Activated T-helper 17 cell treated with anti-CD3 and anti-CD28 coated beads, Interleukin-2, amount 50 U/mL, for 72 hours (primary cell): ENCODE measurements around the gene CPEB3. TPM values are rescaled to one million over a fixed set of nuclear protein-coding genes. Genes with fewer than 3 reads are reported as not detected.
"Not testable (repeated sequence)": the region's sequence is repeated elsewhere in the genome, so short reads cannot be mapped to it uniquely, and the experiment has no call there.

Experiments
- ATAC-seq: fragments of 150-1000 bp; cut with Tn5 transposase; replicated peaks from 2 replicates; pipeline ENCODE4 v1.10.0; 2021; ENCODE audit warnings: mild to moderate bottlenecking, moderate library complexity
- H3K27ac Mint-ChIP-seq: one replicate; pipeline ENCODE4 v1.8.0; 2022; ENCODE audit warnings: mixed read lengths
- H3K27me3 Mint-ChIP-seq: one replicate; pipeline ENCODE4 v1.8.0; 2022; ENCODE audit warnings: mixed read lengths
- H3K36me3 Mint-ChIP-seq: one replicate; pipeline ENCODE4 v1.8.0; 2022; ENCODE audit warnings: low read depth, mild to moderate bottlenecking, mixed read lengths
- H3K4me1 Mint-ChIP-seq: one replicate; pipeline ENCODE4 v1.8.0; 2022; ENCODE audit warnings: mixed read lengths
- H3K4me3 Mint-ChIP-seq: one replicate; pipeline ENCODE4 v1.8.0; 2022; ENCODE audit warnings: mild to moderate bottlenecking, mixed read lengths
- H3K9me3 Mint-ChIP-seq: one replicate; pipeline ENCODE4 v1.8.0; 2022; ENCODE audit warnings: mixed read lengths
- total RNA-seq, 2 donors: library from RNA; stranded (reverse); gene quantifications; one replicate each; pipeline ENCODE4 v1.2.3, GENCODE V29; 2022

CPEB3 gene
- total RNA-seq, 2 donors from 2014 or later: 2.1 to 2.9 TPM

DNA sequence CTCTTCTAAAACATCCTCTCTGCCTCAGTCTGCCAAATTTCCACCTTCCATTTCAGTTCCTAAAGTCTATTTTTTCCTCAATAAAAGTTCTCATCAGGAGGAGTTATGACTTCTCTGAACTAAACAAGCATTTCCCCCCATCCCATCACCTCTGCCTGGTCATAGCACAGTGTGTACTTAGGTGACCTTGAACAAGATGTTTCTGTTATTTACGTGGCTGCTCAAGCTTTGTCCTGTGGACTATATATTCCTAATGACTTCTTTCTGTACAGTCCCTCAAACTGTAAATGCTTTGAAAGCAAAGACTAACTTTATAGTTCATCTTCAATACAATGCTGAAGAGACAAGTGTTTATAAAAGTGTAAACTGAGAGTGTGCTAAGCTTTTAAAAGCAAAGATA lies 166.9 kb downstream of the CPEB3 start:
- Mint-ChIP-seq H3K27me3 (no peaks in the 10 kb centered on the region), H3K4me3 (no peak overlapping the region), H3K36me3 (no peaks in the 10 kb centered on the region), H3K9me3 (no peaks in the 10 kb centered on the region), H3K4me1 (peaks cover 5% of the 10 kb centered on the region), H3K27ac (no peak overlapping the region)
- no peak for ATAC-seq

DNA sequence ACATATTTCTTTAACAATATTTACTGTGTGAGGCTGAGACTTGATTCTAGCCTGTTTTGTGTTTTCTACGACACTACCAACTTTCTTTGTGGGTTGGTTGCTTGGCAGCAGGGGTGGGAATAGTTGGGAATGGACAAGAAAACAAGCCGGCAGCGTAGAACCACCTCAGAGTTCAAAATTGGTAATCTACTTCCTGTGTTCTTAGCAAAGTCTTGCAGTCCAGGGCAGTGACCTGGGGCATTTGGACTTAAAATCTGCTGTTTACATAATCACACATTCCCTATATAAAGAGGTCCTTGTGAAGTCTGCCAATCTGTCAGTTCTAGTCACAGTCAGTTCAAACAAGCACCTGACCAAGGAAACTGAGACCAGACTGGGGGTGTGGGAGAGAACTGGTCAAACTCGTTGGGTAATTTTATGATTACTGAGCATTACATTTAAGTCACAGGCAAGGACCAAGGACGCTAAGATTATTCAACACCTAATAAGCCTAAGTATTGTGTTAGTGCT lies 167.9 kb downstream of the CPEB3 start:
- Mint-ChIP-seq H3K36me3 (no peaks in the 10 kb centered on the region), H3K4me1 (peaks cover 5% of the 10 kb centered on the region), H3K9me3 (no peaks in the 10 kb centered on the region), H3K4me3 (no peak overlapping the region), H3K27ac (no peak overlapping the region), H3K27me3 (no peaks in the 10 kb centered on the region)
- no peak for ATAC-seq

DNA sequence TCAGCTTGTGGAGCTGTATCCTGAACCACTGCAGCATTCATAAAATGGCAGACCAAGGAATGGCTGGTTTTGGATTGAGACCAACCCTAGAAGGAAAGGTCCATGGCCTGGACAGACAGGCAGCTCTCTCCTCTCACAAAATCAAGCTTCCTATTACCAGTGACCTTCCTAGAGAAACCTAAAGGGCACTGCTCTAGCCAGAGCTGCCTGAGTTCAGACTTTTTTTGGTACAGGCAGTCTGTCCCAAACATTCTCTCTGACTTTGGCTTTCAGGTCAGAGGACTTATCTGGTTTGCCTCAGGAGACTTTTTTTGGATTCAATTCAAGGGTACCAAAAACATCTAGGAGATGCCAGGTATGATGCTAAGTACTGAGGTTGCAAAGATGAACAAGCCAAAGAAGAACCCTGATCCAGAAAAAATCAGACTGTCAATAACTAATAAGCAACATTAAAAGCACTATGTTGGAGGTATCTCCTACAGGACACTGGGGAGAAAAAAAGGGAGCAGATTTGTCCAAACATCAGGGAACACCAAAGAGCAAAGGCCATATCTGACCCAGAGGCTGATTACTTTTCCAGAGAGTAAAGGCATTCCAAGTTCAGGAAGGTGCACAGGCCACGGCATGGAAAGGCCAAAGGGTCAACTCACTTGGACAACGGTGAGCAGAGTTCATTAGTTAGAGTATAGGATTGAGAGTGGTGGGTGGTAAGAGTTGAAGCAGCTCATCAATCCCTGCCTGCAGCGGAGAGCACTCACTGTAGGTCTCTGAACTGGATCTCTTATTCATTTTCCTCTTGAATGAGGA lies 169.0 kb downstream of the CPEB3 start:
- no peak overlapping the region for H3K27ac Mint-ChIP-seq
- H3K4me3 Mint-ChIP-seq: no peak overlapping the region
- H3K27me3 Mint-ChIP-seq: no peaks in the 10 kb centered on the region
- no peaks in the 10 kb centered on the region for H3K36me3 Mint-ChIP-seq
- peaks cover 5% of the 10 kb centered on the region for H3K4me1 Mint-ChIP-seq
- H3K9me3 Mint-ChIP-seq: no peaks in the 10 kb centered on the region
- no peak for ATAC-seq

DNA sequence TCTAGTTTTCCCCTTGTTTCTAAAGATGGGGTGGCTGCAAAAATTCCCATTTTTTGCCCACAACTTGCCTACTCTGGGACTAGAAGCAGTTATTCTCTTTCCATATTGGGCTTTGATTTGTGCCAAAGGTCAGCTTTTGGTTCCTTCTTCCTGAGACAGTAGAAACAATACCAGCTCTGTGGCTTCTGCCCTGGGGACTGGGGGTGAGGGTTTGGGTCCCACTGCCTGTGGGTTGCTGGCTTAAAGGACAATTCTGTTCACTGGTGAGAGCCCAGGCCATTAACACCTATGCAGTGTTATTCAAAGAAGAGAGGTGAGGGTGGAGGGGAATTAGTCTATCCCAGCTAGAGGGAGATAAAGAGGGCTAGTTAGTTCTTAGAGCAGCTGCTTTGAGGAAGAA lies 171.5 kb downstream of the CPEB3 start:
- Mint-ChIP-seq H3K4me1 (peaks cover 5% of the 10 kb centered on the region), H3K36me3 (no peaks in the 10 kb centered on the region), H3K27ac (no peak overlapping the region), H3K27me3 (no peaks in the 10 kb centered on the region), H3K4me3 (no peak overlapping the region), H3K9me3 (no peaks in the 10 kb centered on the region)
- ATAC-seq: no peak

DNA sequence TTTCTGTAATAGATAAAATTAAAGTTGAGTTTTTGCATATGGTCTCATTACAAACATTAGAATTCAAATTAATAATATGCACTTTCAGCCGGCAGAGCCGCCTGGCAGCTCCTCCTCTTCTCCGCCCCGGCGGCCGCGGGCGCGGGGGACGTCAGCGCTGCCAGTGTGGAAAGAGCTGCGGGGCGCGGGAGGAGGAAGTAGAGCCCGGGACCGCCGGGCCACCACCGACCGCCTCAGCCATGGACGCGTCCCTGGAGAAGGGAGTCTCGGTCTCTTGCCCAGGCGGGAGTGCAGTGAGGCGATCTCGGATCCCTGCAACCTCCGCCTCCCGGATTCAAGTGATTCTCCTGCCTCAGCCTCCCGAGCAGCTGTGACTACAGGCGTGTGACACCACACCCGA lies 176.0 kb downstream of the CPEB3 start:
- not testable (repeated sequence) for H3K4me1 Mint-ChIP-seq, H3K27me3 Mint-ChIP-seq, ATAC-seq, H3K27ac Mint-ChIP-seq, H3K36me3 Mint-ChIP-seq, H3K4me3 Mint-ChIP-seq, H3K9me3 Mint-ChIP-seq

DNA sequence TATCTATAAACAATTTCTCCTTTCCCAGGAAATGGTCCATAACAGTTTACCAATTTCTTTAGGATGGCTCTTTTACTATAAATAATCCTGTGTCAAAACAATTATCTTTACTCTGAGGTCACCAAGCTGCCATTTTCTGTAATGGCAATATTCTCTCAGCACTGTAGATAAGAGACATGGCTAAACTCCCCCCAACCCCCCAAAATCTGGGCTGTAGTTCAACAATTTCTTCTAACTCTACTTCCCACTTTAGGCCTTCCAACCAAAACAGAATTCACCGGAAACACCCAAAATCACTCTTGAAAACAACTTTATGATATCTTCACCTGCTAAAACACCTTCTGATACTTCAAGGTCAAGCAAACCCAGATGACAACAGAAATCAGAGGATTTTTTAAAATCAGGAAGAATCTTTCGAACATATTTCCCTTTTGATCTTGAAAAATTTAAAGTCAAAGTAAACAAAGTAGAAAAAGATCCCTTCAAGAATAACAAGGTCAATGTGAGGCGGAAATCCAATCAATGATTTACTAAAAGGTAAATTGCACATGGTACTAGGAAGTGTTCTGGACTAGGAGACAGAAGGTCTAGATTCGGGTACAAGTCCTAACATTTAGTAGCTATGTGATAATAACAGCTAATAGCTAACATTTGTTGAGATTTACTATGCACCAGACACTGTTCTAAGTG lies 176.8 kb downstream of the CPEB3 start:
- H3K4me1 Mint-ChIP-seq: peaks cover under 1% of the 10 kb centered on the region
- no peaks in the 10 kb centered on the region for H3K36me3 Mint-ChIP-seq
- H3K9me3 Mint-ChIP-seq: no peaks in the 10 kb centered on the region
- no peak for ATAC-seq
- H3K27me3 Mint-ChIP-seq: no peaks in the 10 kb centered on the region
- no peak overlapping the region for H3K27ac Mint-ChIP-seq
- no peak overlapping the region for H3K4me3 Mint-ChIP-seq

DNA sequence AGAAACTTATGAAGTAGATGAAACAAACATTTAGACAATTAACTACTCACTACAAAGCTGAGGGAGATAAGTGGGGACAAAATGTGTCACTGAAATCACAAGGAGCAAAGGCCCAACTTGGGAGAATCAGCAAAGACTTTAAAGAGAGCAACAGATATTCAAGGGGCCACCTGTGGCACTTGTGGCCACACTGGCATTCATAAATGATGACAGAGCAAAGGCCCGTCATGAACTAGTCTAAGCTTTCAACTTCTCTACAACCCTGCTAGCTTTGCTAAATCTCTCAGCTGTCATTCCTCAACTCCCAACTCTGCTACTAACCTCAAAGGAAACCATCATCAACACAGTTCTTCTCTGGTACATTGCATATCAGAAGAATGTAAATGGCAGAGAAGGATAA lies 178.4 kb downstream of the CPEB3 start:
- Mint-ChIP-seq H3K27me3 (no peaks in the 10 kb centered on the region), H3K4me1 (no peaks in the 10 kb centered on the region), H3K4me3 (no peak overlapping the region), H3K27ac (no peak overlapping the region), H3K9me3 (no peaks in the 10 kb centered on the region), H3K36me3 (no peaks in the 10 kb centered on the region)
- no peak for ATAC-seq

DNA sequence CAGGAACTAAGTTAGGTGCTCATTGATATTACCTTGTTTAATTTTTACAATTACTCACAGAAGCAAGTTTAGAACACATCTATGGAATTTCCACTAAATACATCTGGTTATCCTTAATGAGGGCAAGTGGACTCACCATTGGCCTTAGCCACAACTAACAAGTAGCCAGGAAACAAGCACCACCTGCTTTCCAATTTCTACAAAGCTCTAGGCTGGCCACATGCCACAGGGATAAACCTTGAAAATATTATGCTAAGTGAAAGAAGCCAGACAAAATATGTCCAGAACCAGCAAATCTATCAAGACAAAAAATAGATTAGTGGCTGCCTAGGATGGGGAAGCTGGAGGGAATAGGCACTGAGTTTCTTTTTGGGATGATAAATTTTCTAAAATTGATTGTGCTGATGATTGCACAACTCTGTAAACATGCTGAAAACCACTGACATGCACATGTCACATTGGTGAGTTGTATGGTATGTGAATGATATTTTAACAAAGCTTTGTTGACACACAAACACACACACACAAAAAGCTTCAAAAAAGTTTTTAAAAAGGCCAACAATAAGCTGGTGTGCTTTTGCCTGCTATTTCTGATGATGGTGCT lies 179.4 kb downstream of the CPEB3 start:
- H3K9me3 Mint-ChIP-seq: no peaks in the 10 kb centered on the region
- no peak for ATAC-seq
- H3K27me3 Mint-ChIP-seq: no peaks in the 10 kb centered on the region
- no peaks in the 10 kb centered on the region for H3K4me1 Mint-ChIP-seq
- no peak overlapping the region for H3K27ac Mint-ChIP-seq
- H3K4me3 Mint-ChIP-seq: no peak overlapping the region
- no peaks in the 10 kb centered on the region for H3K36me3 Mint-ChIP-seq

DNA sequence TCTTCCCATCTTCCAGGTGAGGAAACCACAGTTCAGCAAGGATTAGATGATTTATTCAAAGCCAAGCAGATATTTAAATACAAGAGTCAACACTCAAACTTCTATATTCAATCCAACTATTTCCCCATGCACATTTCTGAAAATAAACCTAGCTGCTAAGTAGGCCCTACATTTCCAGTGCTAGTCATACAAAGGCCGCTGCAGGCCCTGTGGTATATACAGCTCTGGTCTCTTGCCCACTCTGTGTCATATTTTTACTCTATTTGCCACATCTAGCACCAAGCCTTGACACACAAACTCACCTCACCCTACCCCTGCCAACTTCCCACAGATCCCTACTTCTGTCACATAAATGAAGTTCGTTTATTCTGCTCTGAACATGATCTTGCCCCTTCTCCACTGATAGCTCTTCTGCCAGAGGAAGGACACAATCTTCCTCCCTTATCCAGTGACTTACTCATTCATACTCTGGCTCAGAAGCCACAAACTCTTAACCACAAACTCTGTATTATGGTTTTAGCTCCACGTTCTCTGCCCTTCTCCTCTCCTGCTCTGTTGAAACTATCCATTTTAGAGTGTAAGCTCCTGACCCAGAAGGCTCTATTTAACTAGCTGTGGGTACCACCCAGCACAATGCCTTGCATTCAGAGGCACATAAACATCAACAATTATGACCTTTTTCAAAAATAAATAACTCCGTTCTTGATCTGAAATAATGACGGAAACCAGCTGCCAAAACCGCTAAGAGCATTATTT lies 180.7 kb downstream of the CPEB3 start:
- no peak overlapping the region for H3K4me3 Mint-ChIP-seq
- H3K4me1 Mint-ChIP-seq: no peaks in the 10 kb centered on the region
- no peaks in the 10 kb centered on the region for H3K9me3 Mint-ChIP-seq
- H3K27me3 Mint-ChIP-seq: no peaks in the 10 kb centered on the region
- no peak for ATAC-seq
- H3K27ac Mint-ChIP-seq: no peak overlapping the region
- no peaks in the 10 kb centered on the region for H3K36me3 Mint-ChIP-seq

DNA sequence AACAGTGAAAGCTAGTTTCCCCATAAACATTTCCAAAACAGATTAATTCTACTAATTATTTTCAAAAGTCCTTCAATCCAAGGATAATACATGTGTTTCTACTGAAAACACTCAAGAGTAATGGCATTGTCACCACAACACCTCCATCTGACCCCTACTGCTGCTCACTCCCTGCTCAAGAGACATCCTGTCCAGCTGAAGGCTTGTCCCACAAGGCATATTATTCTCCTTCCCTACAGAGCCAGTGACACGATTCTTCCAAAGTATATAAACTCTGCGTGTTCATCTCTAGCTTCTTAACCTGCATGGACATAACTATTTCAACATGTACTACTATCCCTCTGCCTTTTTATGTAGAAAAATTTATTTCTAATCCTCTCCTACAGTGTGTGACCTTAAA lies 182.1 kb downstream of the CPEB3 start:
- H3K4me3 Mint-ChIP-seq: no peak overlapping the region
- no peaks in the 10 kb centered on the region for H3K27me3 Mint-ChIP-seq
- H3K9me3 Mint-ChIP-seq: no peaks in the 10 kb centered on the region
- no peak for ATAC-seq
- no peak overlapping the region for H3K27ac Mint-ChIP-seq
- no peaks in the 10 kb centered on the region for H3K4me1 Mint-ChIP-seq
- no peaks in the 10 kb centered on the region for H3K36me3 Mint-ChIP-seq

DNA sequence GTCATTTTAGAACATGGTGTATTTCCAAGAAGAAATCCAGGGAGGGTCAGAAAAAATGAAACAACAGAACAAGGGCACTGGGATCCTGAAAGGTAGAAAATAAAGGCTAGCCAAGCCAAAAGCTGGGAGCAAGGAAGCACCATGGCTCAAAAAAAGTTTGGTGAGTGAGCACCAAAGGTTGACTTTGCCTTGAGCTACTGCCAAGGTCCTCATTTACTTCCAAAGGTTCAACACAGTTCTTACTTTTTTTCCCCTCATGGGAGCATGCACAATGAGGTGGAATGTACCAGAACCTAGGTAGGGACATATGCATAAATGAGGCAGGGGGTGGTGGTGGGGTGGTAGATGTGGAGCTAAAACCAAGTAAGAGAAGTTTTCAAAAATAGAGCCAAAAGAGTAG lies 182.8 kb downstream of the CPEB3 start:
- Mint-ChIP-seq H3K9me3 (no peaks in the 10 kb centered on the region), H3K27me3 (no peaks in the 10 kb centered on the region), H3K4me1 (no peaks in the 10 kb centered on the region), H3K27ac (no peak overlapping the region), H3K4me3 (no peak overlapping the region), H3K36me3 (no peaks in the 10 kb centered on the region)
- ATAC-seq: no peak

DNA sequence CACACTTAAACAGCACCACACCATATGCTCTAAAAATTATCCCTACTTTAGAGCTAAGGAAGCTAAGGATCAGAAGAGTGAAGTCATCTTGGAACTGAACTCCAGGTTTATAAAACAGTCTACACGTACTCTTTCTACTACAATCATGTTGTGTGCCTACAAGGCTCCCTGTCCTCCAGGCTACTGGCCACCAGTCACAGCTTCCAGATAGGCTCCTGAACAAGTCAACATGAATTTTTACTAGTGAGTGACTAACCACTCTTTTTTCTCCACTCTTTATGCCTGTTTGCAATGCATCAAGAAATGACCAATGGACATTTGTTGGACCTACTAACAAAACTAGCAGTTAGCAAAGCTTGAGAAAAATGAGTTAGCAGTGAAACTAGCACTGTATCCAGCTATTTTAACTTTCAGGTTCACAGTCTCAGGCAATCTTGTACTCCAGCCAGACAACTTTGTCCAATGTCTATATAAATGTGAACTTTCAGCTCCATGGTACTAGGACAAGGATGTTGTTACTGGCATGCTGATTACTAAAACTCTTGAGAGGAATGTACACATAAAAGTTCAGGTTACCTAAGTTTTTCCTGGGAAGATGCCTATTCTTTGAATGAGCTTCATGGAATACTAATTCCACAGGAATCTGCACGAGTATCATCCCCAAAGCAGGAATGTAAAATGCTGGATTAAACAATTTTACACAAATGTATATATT lies 187.3 kb downstream of the CPEB3 start:
- H3K9me3 Mint-ChIP-seq: no peaks in the 10 kb centered on the region

DNA sequence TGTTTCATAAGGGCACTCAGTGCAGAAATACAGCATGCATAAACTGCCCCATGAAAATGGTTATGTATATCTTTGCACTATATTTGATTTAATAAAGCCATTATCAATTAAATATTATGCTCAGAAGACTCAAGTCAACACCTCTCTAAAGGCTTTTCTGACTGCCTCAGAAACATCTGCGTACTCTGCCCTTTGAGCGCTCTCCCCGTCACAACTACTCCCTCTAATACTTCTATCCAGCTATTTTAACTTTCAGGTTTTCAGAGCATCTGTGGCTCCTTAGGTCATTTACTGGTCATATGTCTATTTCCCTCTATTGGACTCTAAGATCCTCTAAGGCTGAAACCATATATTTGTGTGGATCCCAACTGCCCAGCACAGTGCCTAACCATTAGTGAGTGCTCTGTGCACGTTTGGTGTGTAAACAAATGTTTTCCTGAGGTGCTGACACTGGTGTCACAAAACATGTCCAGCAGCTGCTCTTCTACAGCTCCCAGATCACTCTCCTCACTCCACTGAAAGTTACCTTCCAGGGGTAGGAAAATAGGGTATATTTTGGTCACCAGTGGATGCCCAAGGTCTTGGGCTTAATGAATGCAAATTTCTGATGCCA lies 188.2 kb downstream of the CPEB3 start:
- Mint-ChIP-seq H3K27ac (no peak overlapping the region), H3K4me1 (peaks cover 16% of the 10 kb centered on the region), H3K9me3 (no peaks in the 10 kb centered on the region), H3K4me3 (no peak overlapping the region), H3K27me3 (no peaks in the 10 kb centered on the region), H3K36me3 (no peaks in the 10 kb centered on the region)
- ATAC-seq: no peak

More for the DNA sequence above, 187.3 kb downstream of the CPEB3 start:
- Mint-ChIP-seq H3K4me1 (peaks cover 16% of the 10 kb centered on the region), H3K36me3 (no peaks in the 10 kb centered on the region), H3K4me3 (no peak overlapping the region), H3K27me3 (no peaks in the 10 kb centered on the region), H3K27ac (no peak overlapping the region)
- ATAC-seq: no peak
